ENCODE results near the gene CHMP4A. TPM values are rescaled to one million over a fixed set of nuclear protein-coding genes. Genes with fewer than 3 reads are reported as not detected.

Gene CHMP4A
- total RNA-seq, 1 experiment from 2014 or later, result 58.3 TPM

GRCh38 chr14:24194186-24194872 is 19.0 kb downstream of the CHMP4A start:
- POLR2A ChIA-PET (ENCODE audit: unreplicated experiment), result no interaction called here
- peaks cover 8% of the 10 kb centered on the region; the same call in 1 of the 2 replicates for H3K36me3 ChIP-seq (ENCODE audit: low read depth, low read length)
- CTCF ChIA-PET, result no interaction called here

GRCh38 chr14:24192933-24193332 is 20.4 kb downstream of the CHMP4A start:
- no peaks in the 10 kb centered on the region for H3K27me3 ChIP-seq (ENCODE audit: low read length)
- H3K9me2 ChIP-seq (replicated peaks; ENCODE audit: low read length), result no peaks in the 10 kb centered on the region
- no peak overlapping the region for H3K4me2 ChIP-seq (ENCODE audit: low read length)
- no peaks in the 10 kb centered on the region for H4K20me1 ChIP-seq (ENCODE audit: low read length)
- peaks cover 8% of the 10 kb centered on the region; the same call in 1 of the 2 replicates for H3K36me3 ChIP-seq (ENCODE audit: low read depth, low read length)
- no peaks in the 10 kb centered on the region for H3K9me3 ChIP-seq (ENCODE audit: low read length)
- intact Hi-C loops (cut with micrococcal nuclease), result no loop called here
- no peak overlapping the region for H3K9ac ChIP-seq (ENCODE audit: low read length)
- ATAC-seq (no peak), DNase-seq (no peak)
- H2AFZ ChIP-seq (ENCODE audit: low read length), result no peak overlapping the region
- H3F3A ChIP-seq (ENCODE audit: low read length, unreplicated experiment), result no peaks in the 10 kb centered on the region
- H3K4me1 ChIP-seq (ENCODE audit: insufficient read depth, low read length), result peaks cover 10% of the 10 kb centered on the region
- no TSS peak for BruUV-seq (replicated peaks)
- peaks cover 66% of the 10 kb centered on the region for H3K79me2 ChIP-seq (ENCODE audit: low read length)
- H3K27ac ChIP-seq (ENCODE audit: low read length), result no peak overlapping the region
- CTCF ChIA-PET, result no interaction called here
- H3K4me3 ChIP-seq (ENCODE audit: low read length), result no peak overlapping the region
- no peak for TF ChIP-seq CTCF (conservative IDR thresholded peaks at IDR 0.05; ENCODE audit: low read depth, low read length)
- no peak for TF ChIP-seq EZH2 (IDR thresholded peaks at IDR 0.05; ENCODE audit: low read length, unreplicated experiment)
- TF ChIP-seq EZH2phosphoT487 (IDR thresholded peaks at IDR 0.05; ENCODE audit: borderline replicate concordance, low read length), result no peak
- POLR2A ChIA-PET (ENCODE audit: unreplicated experiment), result no interaction called here

More at GRCh38 chr14:24194186-24194872, 19.0 kb downstream of the CHMP4A start:
- intact Hi-C loops (cut with micrococcal nuclease), result no loop called here
- Histone ChIP-seq H3K9me2 (replicated peaks; ENCODE audit: low read length) (no peaks in the 10 kb centered on the region), H3K9me3 (ENCODE audit: low read length) (no peaks in the 10 kb centered on the region), H3K4me3 (ENCODE audit: low read length) (peak overlapping the region; percentile 86), H3K79me2 (ENCODE audit: low read length) (peaks cover 59% of the 10 kb centered on the region), H3K9ac (ENCODE audit: low read length) (peak overlapping the region; percentile 99; the same call in 1 of the 2 replicates), H4K20me1 (ENCODE audit: low read length) (no peaks in the 10 kb centered on the region), H3K27ac (ENCODE audit: low read length) (no peak overlapping the region), H3K4me1 (ENCODE audit: insufficient read depth, low read length) (peaks cover 9% of the 10 kb centered on the region), H2AFZ (ENCODE audit: low read length) (no peak overlapping the region), H3F3A (ENCODE audit: low read length, unreplicated experiment) (no peaks in the 10 kb centered on the region), H3K27me3 (ENCODE audit: low read length) (no peaks in the 10 kb centered on the region), H3K4me2 (ENCODE audit: low read length) (peak overlapping the region; percentile 97)
- no peak for DNase-seq
- ATAC-seq, result no peak
- TSS peak; percentile 38 for BruUV-seq (replicated peaks)
- TF ChIP-seq EZH2phosphoT487 (IDR thresholded peaks at IDR 0.05; ENCODE audit: borderline replicate concordance, low read length) (no peak), EZH2 (IDR thresholded peaks at IDR 0.05; ENCODE audit: low read length, unreplicated experiment) (no peak), CTCF (conservative IDR thresholded peaks at IDR 0.05; ENCODE audit: low read depth, low read length) (no peak)

GRCh38 chr14:24190416-24190815 is 22.9 kb downstream of the CHMP4A start:
- Histone ChIP-seq H3K4me1 (ENCODE audit: insufficient read depth, low read length) (peaks cover 17% of the 10 kb centered on the region), H3K79me2 (ENCODE audit: low read length) (peaks cover 61% of the 10 kb centered on the region), H2AFZ (ENCODE audit: low read length) (no peak overlapping the region), H3K27ac (ENCODE audit: low read length) (no peak overlapping the region), H3K9me3 (ENCODE audit: low read length) (no peaks in the 10 kb centered on the region), H3F3A (ENCODE audit: low read length, unreplicated experiment) (no peaks in the 10 kb centered on the region), H4K20me1 (ENCODE audit: low read length) (no peaks in the 10 kb centered on the region), H3K4me2 (ENCODE audit: low read length) (no peak overlapping the region), H3K9me2 (replicated peaks; ENCODE audit: low read length) (no peaks in the 10 kb centered on the region), H3K36me3 (ENCODE audit: low read depth, low read length) (peaks cover 24% of the 10 kb centered on the region; the same call in 1 of the 2 replicates), H3K27me3 (ENCODE audit: low read length) (no peaks in the 10 kb centered on the region), H3K4me3 (ENCODE audit: low read length) (no peak overlapping the region), H3K9ac (ENCODE audit: low read length) (no peak overlapping the region)
- ChIA-PET POLR2A (ENCODE audit: unreplicated experiment) (no interaction called here), CTCF (no interaction called here)
- intact Hi-C loops (cut with micrococcal nuclease), result no loop called here
- no TSS peak for BruUV-seq (replicated peaks)
- TF ChIP-seq EZH2phosphoT487 (IDR thresholded peaks at IDR 0.05; ENCODE audit: borderline replicate concordance, low read length) (no peak), CTCF (conservative IDR thresholded peaks at IDR 0.05; ENCODE audit: low read depth, low read length) (no peak), EZH2 (IDR thresholded peaks at IDR 0.05; ENCODE audit: low read length, unreplicated experiment) (no peak)
- no peak for ATAC-seq
- DNase-seq, result no peak
